ENCODE results near the gene MDGA2.
A peak's percentile ranks its signal among the peaks of the same experiment; 100 is the strongest.

MDGA2 gene

GRCh38 chr14:47675466-47676314 lies at the start of gene MDGA2:
Gene MDGA2, minus strand, starts transcription at chr14:47675605.
- DNase-seq (ENCODE audit: low read depth in 2 of 2), result peak in 1 of 2 donors; percentile 5
- no peak within 1 kb of the TSS for H3K4me3 ChIP-seq (replicated peaks in 1 of 2; ENCODE audit: low read depth in 2 of 2, low read length in 2 of 2)
- TF ChIP-seq, protein P1, sequence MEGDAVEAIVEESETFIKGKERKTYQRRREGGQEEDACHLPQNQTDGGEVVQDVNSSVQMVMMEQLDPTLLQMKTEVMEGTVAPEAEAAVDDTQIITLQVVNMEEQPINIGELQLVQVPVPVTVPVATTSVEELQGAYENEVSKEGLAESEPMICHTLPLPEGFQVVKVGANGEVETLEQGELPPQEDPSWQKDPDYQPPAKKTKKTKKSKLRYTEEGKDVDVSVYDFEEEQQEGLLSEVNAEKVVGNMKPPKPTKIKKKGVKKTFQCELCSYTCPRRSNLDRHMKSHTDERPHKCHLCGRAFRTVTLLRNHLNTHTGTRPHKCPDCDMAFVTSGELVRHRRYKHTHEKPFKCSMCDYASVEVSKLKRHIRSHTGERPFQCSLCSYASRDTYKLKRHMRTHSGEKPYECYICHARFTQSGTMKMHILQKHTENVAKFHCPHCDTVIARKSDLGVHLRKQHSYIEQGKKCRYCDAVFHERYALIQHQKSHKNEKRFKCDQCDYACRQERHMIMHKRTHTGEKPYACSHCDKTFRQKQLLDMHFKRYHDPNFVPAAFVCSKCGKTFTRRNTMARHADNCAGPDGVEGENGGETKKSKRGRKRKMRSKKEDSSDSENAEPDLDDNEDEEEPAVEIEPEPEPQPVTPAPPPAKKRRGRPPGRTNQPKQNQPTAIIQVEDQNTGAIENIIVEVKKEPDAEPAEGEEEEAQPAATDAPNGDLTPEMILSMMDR (IDR thresholded peaks at IDR 0.05; ENCODE audit: low read depth, low read length), result no peak

DNA sequence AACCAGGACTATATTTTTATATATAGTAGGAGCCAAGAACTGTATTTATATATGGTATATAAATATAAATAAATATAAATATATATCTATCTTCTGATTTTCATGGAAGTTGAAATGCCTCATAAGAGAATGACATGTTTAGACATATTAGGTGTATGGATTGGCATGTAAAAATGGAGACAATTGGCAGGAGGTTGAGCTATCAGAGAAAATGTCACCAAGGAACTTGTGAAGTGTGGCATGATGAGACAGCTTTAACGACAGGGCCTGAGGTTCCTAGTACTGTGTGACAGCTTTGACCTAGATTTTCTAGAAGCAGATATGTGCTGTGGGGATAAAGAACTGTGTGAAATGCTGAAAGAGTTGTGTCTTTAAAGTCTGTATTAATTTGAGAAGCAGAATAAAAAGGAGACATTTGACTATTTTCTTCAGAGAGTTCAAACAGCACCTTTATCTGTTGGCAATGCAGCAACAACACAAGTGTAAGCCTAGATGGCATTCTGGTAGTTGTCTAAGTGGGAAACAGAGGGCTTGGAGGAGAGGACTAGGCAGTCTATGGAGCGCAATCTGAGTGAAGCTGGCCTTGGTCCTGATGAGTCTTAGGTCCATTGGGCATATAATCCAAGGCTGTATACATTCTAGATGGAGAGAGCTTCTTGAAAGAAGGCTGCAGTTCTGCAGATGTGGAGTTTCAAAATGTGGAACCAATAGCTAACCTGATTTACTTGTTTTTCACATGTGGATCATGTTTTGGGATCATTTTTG lies 47.7 kb upstream of the MDGA2 start:
- no peak for DNase-seq (ENCODE audit: low read depth in 2 of 2)
- no peak overlapping the region for H3K4me3 ChIP-seq (replicated peaks in 1 of 2; ENCODE audit: low read depth in 2 of 2, low read length in 2 of 2)
- TF ChIP-seq, protein P1 (IDR thresholded peaks at IDR 0.05; ENCODE audit: low read depth, low read length), result no peak

DNA sequence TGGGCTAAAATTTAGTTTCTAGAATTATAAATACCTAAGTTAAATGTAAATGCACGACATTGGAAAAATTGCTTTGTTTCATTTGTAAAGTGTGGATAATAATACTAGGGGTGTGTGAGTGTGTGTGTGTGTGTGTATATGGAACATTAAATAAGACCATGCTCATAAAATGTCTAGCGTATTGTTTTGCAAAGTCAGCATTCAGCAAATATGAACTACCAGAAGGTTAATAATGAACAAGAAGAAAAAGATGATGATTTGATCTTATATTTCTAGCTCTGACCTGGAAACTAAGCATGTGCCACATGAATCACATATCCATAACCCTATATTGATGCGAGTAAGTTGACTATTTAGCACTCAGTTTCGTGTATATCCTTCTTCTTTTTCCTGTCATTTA lies 44.9 kb upstream of the MDGA2 start:
- TF ChIP-seq, protein P1 (IDR thresholded peaks at IDR 0.05; ENCODE audit: low read depth, low read length), result no peak
- no peak overlapping the region for H3K4me3 ChIP-seq (replicated peaks in 1 of 2; ENCODE audit: low read depth in 2 of 2, low read length in 2 of 2)
- no peak for DNase-seq (ENCODE audit: low read depth in 2 of 2)

DNA sequence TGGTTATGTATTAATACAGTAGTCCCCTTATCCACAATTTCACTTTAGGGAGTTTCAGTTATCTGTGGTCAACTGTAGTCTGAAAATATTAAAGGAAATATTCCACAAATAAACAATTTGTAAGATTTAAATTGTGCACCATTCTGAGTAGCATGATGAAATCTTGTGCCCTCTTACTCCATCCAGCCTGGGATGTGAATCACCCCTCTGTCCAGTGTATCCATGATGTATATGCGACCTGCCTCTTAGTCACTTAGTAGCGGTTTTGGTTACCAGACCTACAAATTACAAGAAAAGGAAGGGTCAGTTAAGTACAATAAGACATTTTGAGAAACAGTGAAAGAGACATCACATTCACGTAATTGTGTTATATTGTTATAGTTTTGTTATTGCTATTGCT lies 39.9 kb upstream of the MDGA2 start:
- no peak overlapping the region for H3K4me3 ChIP-seq (replicated peaks in 1 of 2; ENCODE audit: low read depth in 2 of 2, low read length in 2 of 2)
- TF ChIP-seq, protein P1 (IDR thresholded peaks at IDR 0.05; ENCODE audit: low read depth, low read length), result no peak
- DNase-seq (ENCODE audit: low read depth in 2 of 2), result peak in 1 of 2 donors; percentile 18

DNA sequence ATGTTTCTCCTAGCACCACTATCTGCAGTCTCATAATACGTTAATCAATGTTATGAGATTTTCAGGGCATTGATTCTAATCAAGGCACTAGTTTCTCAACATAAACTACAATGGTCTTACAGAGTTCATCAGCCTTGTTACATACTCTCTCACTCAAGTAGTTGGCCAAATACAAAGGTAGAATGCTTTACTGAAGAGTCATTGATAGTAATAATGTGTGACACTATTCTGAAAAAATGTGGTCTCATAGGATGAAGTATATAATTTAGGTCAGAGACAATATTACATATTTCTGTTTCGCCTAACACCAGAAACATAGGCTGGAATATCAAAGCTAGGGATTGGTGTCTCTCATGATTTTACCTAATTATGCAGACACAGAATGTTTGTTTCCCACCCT lies 35.2 kb upstream of the MDGA2 start:
- no peak overlapping the region for H3K4me3 ChIP-seq (replicated peaks in 1 of 2; ENCODE audit: low read depth in 2 of 2, low read length in 2 of 2)
- TF ChIP-seq, protein P1 (IDR thresholded peaks at IDR 0.05; ENCODE audit: low read depth, low read length), result no peak
- no peak for DNase-seq (ENCODE audit: low read depth in 2 of 2)

GRCh38 chr14:47705683-47706082 lies 30.3 kb upstream of the MDGA2 start:
- TF ChIP-seq, protein P1 (IDR thresholded peaks at IDR 0.05; ENCODE audit: low read depth, low read length), result no peak
- DNase-seq (ENCODE audit: low read depth in 2 of 2), result no peak
- H3K4me3 ChIP-seq (replicated peaks in 1 of 2; ENCODE audit: low read depth in 2 of 2, low read length in 2 of 2), result no peak overlapping the region
